GM21447 (cell line): ENCODE data around the gene CFAP157.

ENCODE experiments used
- ATAC-seq: cut with Tn5 transposase; IDR thresholded peaks from one replicate; pipeline ENCODE4 v1.9.1; 2021; ENCODE audit not compliant: unreplicated experiment

CFAP157 gene

GRCh38 chr9:127692071-127692470 lies 14.7 kb upstream of the CFAP157 start:
- ATAC-seq = no peak

- ATAC-seq = no peak
Measured at GRCh38 chr9:127693143-127693542, 13.6 kb upstream of the CFAP157 start.

GRCh38 chr9:127693697-127694096 lies 13.1 kb upstream of the CFAP157 start:
- ATAC-seq = no peak

- ATAC-seq = no peak
Measured at GRCh38 chr9:127694890-127695720, 11.7 kb upstream of the CFAP157 start.

GRCh38 chr9:127697575-127697974 lies 9.2 kb upstream of the CFAP157 start:
- ATAC-seq = no peak

- no peak for ATAC-seq
Measured at GRCh38 chr9:127698386-127698785, 8.4 kb upstream of the CFAP157 start.

GRCh38 chr9:127698985-127699670 lies 7.7 kb upstream of the CFAP157 start:
- peak; percentile 97 for ATAC-seq

- no peak for ATAC-seq
Measured at GRCh38 chr9:127700140-127700539, 6.6 kb upstream of the CFAP157 start.

GRCh38 chr9:127700594-127701255 lies 6.1 kb upstream of the CFAP157 start:
- no peak for ATAC-seq

GRCh38 chr9:127703289-127703946 lies 3.4 kb upstream of the CFAP157 start:
- no peak for ATAC-seq

GRCh38 chr9:127705577-127706379 lies 1.0 kb upstream of the CFAP157 start:
- no peak for ATAC-seq

- no peak for ATAC-seq
Measured at GRCh38 chr9:127707766-127708165, 978 bp downstream of the CFAP157 start.

- ATAC-seq = no peak
Measured at GRCh38 chr9:127708952-127709587, 2.3 kb downstream of the CFAP157 start.

- ATAC-seq = no peak
Measured at GRCh38 chr9:127710204-127710783, 3.5 kb downstream of the CFAP157 start.

GRCh38 chr9:127711226-127711701 lies 4.5 kb downstream of the CFAP157 start:
- ATAC-seq = no peak

- no peak for ATAC-seq
Measured at GRCh38 chr9:127711831-127712274, 5.1 kb downstream of the CFAP157 start.

GRCh38 chr9:127712371-127712770 lies 5.6 kb downstream of the CFAP157 start:
- ATAC-seq = no peak

GRCh38 chr9:127712867-127713266 lies 6.1 kb downstream of the CFAP157 start:
- ATAC-seq = no peak

- no peak for ATAC-seq
Measured at GRCh38 chr9:127714020-127714750, 7.4 kb downstream of the CFAP157 start.
